GOT3 (cell line): ENCODE results near the gene CPA1.

Source experiments
- DNase-seq: peaks from one replicate; lab custom pipeline; 2025; ENCODE audit warnings: mixed read lengths; lab: John Stamatoyannopoulos, UW

Gene CPA1

GRCh38 chr7:130394421-130395195 lies 14.3 kb downstream of the CPA1 start:
- no peak for DNase-seq

- no peak for DNase-seq
Measured at GRCh38 chr7:130395421-130395820, 15.1 kb downstream of the CPA1 start.

- no peak for DNase-seq
Measured at GRCh38 chr7:130396109-130396508, 15.8 kb downstream of the CPA1 start.

- DNase-seq, result no peak
Measured at GRCh38 chr7:130397051-130397757, 16.9 kb downstream of the CPA1 start.

- no peak for DNase-seq
Measured at GRCh38 chr7:130397758-130398073, 17.4 kb downstream of the CPA1 start.

- DNase-seq, result no peak
Measured at GRCh38 chr7:130398526-130399090, 18.3 kb downstream of the CPA1 start.

GRCh38 chr7:130400120-130400572 lies 19.9 kb downstream of the CPA1 start:
- no peak for DNase-seq

- DNase-seq, result no peak
Measured at GRCh38 chr7:130401101-130401500, 20.8 kb downstream of the CPA1 start.

GRCh38 chr7:130401578-130401977 lies 21.3 kb downstream of the CPA1 start:
- DNase-seq, result no peak

- DNase-seq, result no peak
Measured at GRCh38 chr7:130405003-130405402, 24.7 kb downstream of the CPA1 start.

- no peak for DNase-seq
Measured at GRCh38 chr7:130409067-130409711, 28.9 kb downstream of the CPA1 start.

GRCh38 chr7:130409712-130410072 lies 29.4 kb downstream of the CPA1 start:
- no peak for DNase-seq

GRCh38 chr7:130410868-130411541 lies 30.7 kb downstream of the CPA1 start:
- DNase-seq, result no peak

GRCh38 chr7:130413201-130413600 lies 32.9 kb downstream of the CPA1 start:
- no peak for DNase-seq

GRCh38 chr7:130415006-130415405 lies 34.7 kb downstream of the CPA1 start:
- DNase-seq, result no peak

- no peak for DNase-seq
Measured at GRCh38 chr7:130417213-130417612, 36.9 kb downstream of the CPA1 start.

GRCh38 chr7:130418306-130418705 lies 38.0 kb downstream of the CPA1 start:
- DNase-seq, result no peak

- no peak for DNase-seq
Measured at GRCh38 chr7:130419658-130420057, 39.4 kb downstream of the CPA1 start.

GRCh38 chr7:130420943-130421578 lies 40.8 kb downstream of the CPA1 start:
- DNase-seq, result no peak

- no peak for DNase-seq
Measured at GRCh38 chr7:130421684-130422083, 41.4 kb downstream of the CPA1 start.

- no peak for DNase-seq
Measured at GRCh38 chr7:130423501-130424037, 43.3 kb downstream of the CPA1 start.
